GM18508 (cell line): Measurements from ENCODE around the gene PIK3C3.
"Not testable (repeated sequence)": the region's sequence is repeated elsewhere in the genome, so short reads cannot be mapped to it uniquely, and the experiment has no call there.

Experiments used
- ATAC-seq: cut with Tn5 transposase; IDR thresholded peaks from one replicate; pipeline ENCODE4 v1.9.1; 2021; ENCODE audit warnings: moderate number of reproducible peaks; ENCODE audit not compliant: insufficient read depth, unreplicated experiment

Gene PIK3C3

GRCh38 chr18:42107691-42108450 is 152.8 kb downstream of the PIK3C3 start:
- ATAC-seq: no peak

- not testable (repeated sequence) for ATAC-seq
Observed at GRCh38 chr18:42112147-42112546, 157.1 kb downstream of the PIK3C3 start.

GRCh38 chr18:42112657-42113420 is 157.8 kb downstream of the PIK3C3 start:
- no peak for ATAC-seq

- peak; percentile 53 for ATAC-seq
Observed at GRCh38 chr18:42113529-42114191, 158.6 kb downstream of the PIK3C3 start.

GRCh38 chr18:42114310-42114943 is 159.4 kb downstream of the PIK3C3 start:
- ATAC-seq: peak; percentile 66

GRCh38 chr18:42126586-42126985 is 171.6 kb downstream of the PIK3C3 start:
- no peak for ATAC-seq

GRCh38 chr18:42131066-42131929 is 176.3 kb downstream of the PIK3C3 start:
- no peak for ATAC-seq

GRCh38 chr18:42131930-42132244 is 176.9 kb downstream of the PIK3C3 start:
- no peak for ATAC-seq
